ENCODE measurements around the gene KDM1B. TPM values are rescaled to one million over a fixed set of nuclear protein-coding genes. Genes with fewer than 3 reads are reported as not detected.

The KDM1B gene
- total and polyA plus RNA-seq, 9 of the 15 experiments (the other 6 are each of a cell fraction or from before 2014, with no cell fraction given), result 1.4 to 58.9 (median 36.3) TPM

DNA sequence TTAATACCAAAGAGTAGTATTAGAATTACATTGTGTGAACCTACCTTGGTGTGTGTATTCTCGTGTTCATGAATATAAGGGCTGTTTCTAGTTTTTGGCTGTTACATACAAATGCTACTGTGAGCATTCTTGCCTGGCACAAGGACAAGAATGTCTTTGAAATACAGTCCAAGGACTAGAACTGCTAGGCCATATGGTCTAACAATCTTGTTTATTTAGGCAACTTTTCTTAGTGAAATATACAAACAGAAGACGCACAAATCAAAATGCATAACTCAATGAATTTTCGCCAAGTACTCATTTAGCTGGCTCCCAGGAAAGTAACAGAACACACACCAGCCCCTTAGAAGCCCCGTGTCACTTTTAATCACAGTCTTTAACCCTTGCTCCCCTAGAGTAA lies 28.5 kb downstream of the KDM1B start (continued):
- TF ChIP-seq MBD2 (IDR thresholded peaks at IDR 0.05; ENCODE audit: borderline replicate concordance, low read depth) (no peak), PHF8 (IDR thresholded peaks at IDR 0.05; ENCODE audit: borderline replicate concordance, low read length) (no peak), ZBTB17 (CRISPR knock-in tag; IDR thresholded peaks at IDR 0.05) (no peak), RBM17 (IDR thresholded peaks at IDR 0.05; ENCODE audit: borderline replicate concordance, low read depth, low read length) (no peak), GATAD2B (IDR thresholded peaks at IDR 0.05; ENCODE audit: borderline replicate concordance) (no peak), BRF1 (IDR thresholded peaks at IDR 0.05; ENCODE audit: borderline replicate concordance, extremely low read depth, insufficient read length) (no peak)
- TF ChIP-seq, protein P1, sequence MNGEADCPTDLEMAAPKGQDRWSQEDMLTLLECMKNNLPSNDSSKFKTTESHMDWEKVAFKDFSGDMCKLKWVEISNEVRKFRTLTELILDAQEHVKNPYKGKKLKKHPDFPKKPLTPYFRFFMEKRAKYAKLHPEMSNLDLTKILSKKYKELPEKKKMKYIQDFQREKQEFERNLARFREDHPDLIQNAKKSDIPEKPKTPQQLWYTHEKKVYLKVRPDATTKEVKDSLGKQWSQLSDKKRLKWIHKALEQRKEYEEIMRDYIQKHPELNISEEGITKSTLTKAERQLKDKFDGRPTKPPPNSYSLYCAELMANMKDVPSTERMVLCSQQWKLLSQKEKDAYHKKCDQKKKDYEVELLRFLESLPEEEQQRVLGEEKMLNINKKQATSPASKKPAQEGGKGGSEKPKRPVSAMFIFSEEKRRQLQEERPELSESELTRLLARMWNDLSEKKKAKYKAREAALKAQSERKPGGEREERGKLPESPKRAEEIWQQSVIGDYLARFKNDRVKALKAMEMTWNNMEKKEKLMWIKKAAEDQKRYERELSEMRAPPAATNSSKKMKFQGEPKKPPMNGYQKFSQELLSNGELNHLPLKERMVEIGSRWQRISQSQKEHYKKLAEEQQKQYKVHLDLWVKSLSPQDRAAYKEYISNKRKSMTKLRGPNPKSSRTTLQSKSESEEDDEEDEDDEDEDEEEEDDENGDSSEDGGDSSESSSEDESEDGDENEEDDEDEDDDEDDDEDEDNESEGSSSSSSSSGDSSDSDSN (IDR thresholded peaks at IDR 0.05; ENCODE audit: borderline replicate concordance in 1 of 2, low read depth in 2 of 2, low read length in 2 of 2), result no peak

DNA sequence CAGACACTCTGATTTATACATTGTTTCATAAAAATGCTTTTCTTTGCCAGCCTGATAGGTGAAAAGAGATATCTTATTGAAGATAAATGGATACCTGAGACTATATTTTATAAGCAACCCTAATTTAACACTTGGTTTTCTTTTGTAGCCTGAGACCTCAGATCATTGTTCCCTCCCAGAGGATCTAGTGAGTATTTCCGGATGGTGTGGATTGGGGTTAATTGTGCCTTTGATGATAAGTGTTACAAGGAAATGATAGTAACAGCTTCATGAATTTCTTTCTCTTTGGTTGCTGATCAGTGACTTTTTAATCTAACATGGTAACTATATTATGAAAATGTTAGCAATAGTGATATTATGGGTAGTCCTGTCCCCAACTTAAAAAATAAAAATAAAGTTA lies 30.4 kb downstream of the KDM1B start:
- 50% methylated on average over 1 of the region's 1 CpG for WGBS (ENCODE audit: insufficient coverage, low coverage, missing lambda C conversion rate)
- FAIRE-seq (no peak), ATAC-seq (no peak), DNase-seq (ENCODE audit: extremely low read depth in 1 of 4, low spot score in 3 of 4) (no peak)
- H4K20me1 ChIP-seq (replicated peaks; ENCODE audit: control insufficient read depth, insufficient read depth, low read length), result no peaks in the 10 kb centered on the region
- no TSS peak for BruUV-seq (replicated peaks)
- no peaks in the 10 kb centered on the region for H3K9me3 ChIP-seq (replicated peaks; ENCODE audit: control insufficient read depth, insufficient read depth, low read depth, low read length)
- in situ Hi-C loops (cut with MboI), result no loop called here
- H3K79me2 ChIP-seq (ENCODE audit: control insufficient read depth, insufficient read depth, low read length), result no peaks in the 10 kb centered on the region
- intact Hi-C loops (cut with micrococcal nuclease), result no loop called here
- no peak overlapping the region for H2AFZ ChIP-seq (ENCODE audit: low read depth, low read length)
- no peaks in the 10 kb centered on the region for H3K27me3 ChIP-seq (ENCODE audit: control insufficient read depth in 2 of 2, insufficient read depth in 2 of 2, low read length in 2 of 2)
- no peaks in the 10 kb centered on the region for H3K9me1 ChIP-seq (ENCODE audit: control insufficient read depth, insufficient read depth, low read length)
- H3K27ac ChIP-seq (ENCODE audit: extremely low read depth, low read depth, low read length), result no peak overlapping the region
- H3K4me2 ChIP-seq (ENCODE audit: insufficient read depth, low read length), result no peak overlapping the region
- no peak overlapping the region for H3K4me3 ChIP-seq
- H3K36me3 ChIP-seq (ENCODE audit: control insufficient read depth, insufficient read depth, low read length), result peaks cover 36% of the 10 kb centered on the region; the same call in 2 of the 3 replicates
- POLR2A ChIA-PET, result no interaction called here
- H3K4me1 ChIP-seq (replicated peaks in 1 of 2; ENCODE audit: control insufficient read depth in 2 of 2, insufficient read depth in 2 of 2, low read length in 2 of 2), result peaks cover 0 to 3% of the 10 kb centered on the region in 2 experiments; a peak in 1 of 5 replicates
- CTCF ChIA-PET (ENCODE audit: low intra/inter-chr PET ratio), result no interaction called here
- no peak overlapping the region for H3K9ac ChIP-seq (ENCODE audit: insufficient read depth in 1 of 2, low read depth in 2 of 2, low read length in 2 of 2)
- TF ChIP-seq, protein P2, sequence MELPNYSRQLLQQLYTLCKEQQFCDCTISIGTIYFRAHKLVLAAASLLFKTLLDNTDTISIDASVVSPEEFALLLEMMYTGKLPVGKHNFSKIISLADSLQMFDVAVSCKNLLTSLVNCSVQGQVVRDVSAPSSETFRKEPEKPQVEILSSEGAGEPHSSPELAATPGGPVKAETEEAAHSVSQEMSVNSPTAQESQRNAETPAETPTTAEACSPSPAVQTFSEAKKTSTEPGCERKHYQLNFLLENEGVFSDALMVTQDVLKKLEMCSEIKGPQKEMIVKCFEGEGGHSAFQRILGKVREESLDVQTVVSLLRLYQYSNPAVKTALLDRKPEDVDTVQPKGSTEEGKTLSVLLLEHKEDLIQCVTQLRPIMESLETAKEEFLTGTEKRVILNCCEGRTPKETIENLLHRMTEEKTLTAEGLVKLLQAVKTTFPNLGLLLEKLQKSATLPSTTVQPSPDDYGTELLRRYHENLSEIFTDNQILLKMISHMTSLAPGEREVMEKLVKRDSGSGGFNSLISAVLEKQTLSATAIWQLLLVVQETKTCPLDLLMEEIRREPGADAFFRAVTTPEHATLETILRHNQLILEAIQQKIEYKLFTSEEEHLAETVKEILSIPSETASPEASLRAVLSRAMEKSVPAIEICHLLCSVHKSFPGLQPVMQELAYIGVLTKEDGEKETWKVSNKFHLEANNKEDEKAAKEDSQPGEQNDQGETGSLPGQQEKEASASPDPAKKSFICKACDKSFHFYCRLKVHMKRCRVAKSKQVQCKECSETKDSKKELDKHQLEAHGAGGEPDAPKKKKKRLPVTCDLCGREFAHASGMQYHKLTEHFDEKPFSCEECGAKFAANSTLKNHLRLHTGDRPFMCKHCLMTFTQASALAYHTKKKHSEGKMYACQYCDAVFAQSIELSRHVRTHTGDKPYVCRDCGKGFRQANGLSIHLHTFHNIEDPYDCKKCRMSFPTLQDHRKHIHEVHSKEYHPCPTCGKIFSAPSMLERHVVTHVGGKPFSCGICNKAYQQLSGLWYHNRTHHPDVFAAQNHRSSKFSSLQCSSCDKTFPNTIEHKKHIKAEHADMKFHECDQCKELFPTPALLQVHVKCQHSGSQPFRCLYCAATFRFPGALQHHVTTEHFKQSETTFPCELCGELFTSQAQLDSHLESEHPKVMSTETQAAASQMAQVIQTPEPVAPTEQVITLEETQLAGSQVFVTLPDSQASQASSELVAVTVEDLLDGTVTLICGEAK (IDR thresholded peaks at IDR 0.05), result no peak
- TF ChIP-seq, protein P2 (CRISPR knock-in tag; IDR thresholded peaks at IDR 0.05), result no peak
- TF ChIP-seq ZZZ3 (IDR thresholded peaks at IDR 0.05) (no peak), ZNF3 (CRISPR knock-in tag; IDR thresholded peaks at IDR 0.05) (no peak)

Data from K562 (cell line).